H1 (cell line): ENCODE data around the gene SLC44A1. TPM values are rescaled to one million over a fixed set of nuclear protein-coding genes. Genes with fewer than 3 reads are reported as not detected.

Experiments
- CTCF ChIA-PET: fragments of 300-600 bp; sonication (Branson Sonifier 250); formaldehyde crosslinking; loops from one replicate; lab custom pipeline; 2021; ENCODE audit not compliant: partially characterized antibody; lab: Charles Lee
- POLR2A ChIA-PET: fragments of 300-600 bp; sonication (Branson Sonifier 250); formaldehyde crosslinking; loops from one replicate; lab custom pipeline; 2021; ENCODE audit warnings: inconsistent platforms; ENCODE audit not compliant: partially characterized antibody; lab: Charles Lee
- DNase-seq, 2 experiments: peaks; one replicate each; pipeline versions ENCODE4 v3.0.0 to v3.0.0-alpha.2; 2010 to 2022; ENCODE audit warnings: low spot score in 2 of 2, low read depth in 1 of 2, mixed read lengths in 1 of 2
- FAIRE-seq: peaks from 2 replicates; lab custom pipeline; 2011; peaks lifted over from hg19 to GRCh38; lab: Jason Lieb, UNC
- H2AFZ ChIP-seq: 2 replicates; pipeline ENCODE4 v1.8.1; 2012; ENCODE audit warnings: low read length, inconsistent platforms
- H2AK5ac ChIP-seq: 2 replicates; pipeline ENCODE4 v1.6.1; 2013; ENCODE audit warnings: low read depth, low read length
- H2BK120ac ChIP-seq: replicated peaks from 2 replicates; pipeline ENCODE3; 2013; ENCODE audit warnings: low read depth, low read length, inconsistent platforms
- H2BK12ac ChIP-seq: 2 replicates; pipeline ENCODE4 v1.6.1; 2013; ENCODE audit warnings: low read depth, low read length
- H2BK15ac ChIP-seq: 2 replicates; pipeline ENCODE4 v1.6.1; 2013; ENCODE audit warnings: low read length
- H2BK20ac ChIP-seq: 2 replicates; pipeline ENCODE4 v1.6.1; 2013; ENCODE audit warnings: low read length
- H2BK5ac ChIP-seq: 2 replicates; pipeline ENCODE4 v1.6.1; 2013; ENCODE audit warnings: low read depth, low read length
- H3K14ac ChIP-seq: 2 replicates; pipeline ENCODE4 v1.6.1; 2013; ENCODE audit warnings: inconsistent platforms; ENCODE audit not compliant: insufficient read length
- H3K18ac ChIP-seq: 2 replicates; pipeline ENCODE4 v1.6.1; 2013; ENCODE audit warnings: low read length; ENCODE audit errors: extremely low read depth
- H3K23ac ChIP-seq: 2 replicates; pipeline ENCODE4 v1.6.1; 2013; ENCODE audit warnings: inconsistent platforms; ENCODE audit not compliant: insufficient read length
- H3K23me2 ChIP-seq: 2 replicates; pipeline ENCODE4 v1.6.1; 2013; ENCODE audit warnings: low read depth, low read length
- H3K27ac ChIP-seq: 2 replicates; pipeline ENCODE4 v1.6.1; 2011; ENCODE audit warnings: low read depth, low read length, inconsistent platforms
- H3K27me3 ChIP-seq, 4 experiments: replicated peaks in 1 of 4; 1 replicate in 1 of 4; 2 replicates in 3 of 4; pipeline versions ENCODE4 v1.6.1 to v1.8.1; 2011 to 2013; ENCODE audit warnings: low read length in 3 of 4, mild to moderate bottlenecking in 3 of 4, inconsistent platforms in 2 of 4, mixed read lengths in 2 of 4, moderate library complexity in 1 of 4; ENCODE audit not compliant: control insufficient read depth in 3 of 4, insufficient read depth in 3 of 4; ENCODE audit errors: extremely low read depth in 1 of 4
- H3K36me3 ChIP-seq, 4 experiments: 2 replicates each; pipeline versions ENCODE4 v1.6.1 to v1.8.1; 2011 to 2013; ENCODE audit warnings: mild to moderate bottlenecking in 4 of 4, low read length in 3 of 4, moderate library complexity in 2 of 4, control low read depth in 1 of 4, inconsistent platforms in 1 of 4; ENCODE audit not compliant: insufficient read depth in 4 of 4, control insufficient read depth in 2 of 4
- H3K4ac ChIP-seq: replicated peaks from 2 replicates; pipeline ENCODE3; 2013; ENCODE audit warnings: low read length, low read depth, mixed read lengths, inconsistent platforms; ENCODE audit not compliant: insufficient read length
- H3K4me1 ChIP-seq, 4 experiments: replicated peaks in 1 of 4; 1 replicate in 1 of 4; 2 replicates in 3 of 4; pipeline versions ENCODE4 v1.6.1 to v1.8.1; 2011 to 2013; ENCODE audit warnings: low read length in 3 of 4, inconsistent platforms in 2 of 4, mixed read lengths in 1 of 4; ENCODE audit not compliant: insufficient read depth in 4 of 4, control insufficient read depth in 3 of 4
- H3K4me2 ChIP-seq, 2 experiments: 2 replicates each; pipeline versions ENCODE4 v1.6.1 to v1.8.1; 2011 to 2013; ENCODE audit warnings: low read depth in 2 of 2, low read length in 2 of 2, control low read depth in 1 of 2, inconsistent platforms in 1 of 2, mild to moderate bottlenecking in 1 of 2; ENCODE audit not compliant: insufficient read depth in 1 of 2
- H3K4me3 ChIP-seq, 4 experiments: fragments of 200-600, 300-600 bp in 1 of 4; sonication (generic), shearing (Covaris generic), sonication (Bioruptor Twin) in 1 of 4; 2 replicates each; pipeline versions ENCODE4 v1.5.1 to v1.8.1; 2011 to 2016; ENCODE audit warnings: low read length in 4 of 4, low read depth in 3 of 4, control low read depth in 2 of 4, inconsistent platforms in 2 of 4, mild to moderate bottlenecking in 2 of 4, mixed read lengths in 1 of 4, moderate library complexity in 1 of 4; ENCODE audit not compliant: insufficient read depth in 2 of 4; ENCODE audit errors: extremely low read depth in 1 of 4
- H3K56ac ChIP-seq: replicated peaks from 2 replicates; pipeline ENCODE3; 2013; ENCODE audit warnings: low read depth, mild to moderate bottlenecking, mixed read lengths, low read length, inconsistent platforms; ENCODE audit not compliant: insufficient read length
- H3K79me1 ChIP-seq: 2 replicates; pipeline ENCODE4 v1.6.1; 2013; ENCODE audit warnings: low read depth, low read length, control low read depth
- H3K79me2 ChIP-seq, 2 experiments: 2 replicates each; pipeline versions ENCODE4 v1.6.1 to v1.8.1; 2012 to 2013; ENCODE audit warnings: low read length in 2 of 2, mild to moderate bottlenecking in 2 of 2, inconsistent platforms in 1 of 2; ENCODE audit not compliant: insufficient read depth in 2 of 2, control insufficient read depth in 1 of 2
- H3K9ac ChIP-seq, 4 experiments: replicated peaks in 1 of 4; 1 replicate in 1 of 4; 2 replicates in 3 of 4; pipeline versions ENCODE4 v1.6.1 to v1.8.1; 2011 to 2013; ENCODE audit warnings: low read depth in 3 of 4, low read length in 3 of 4, control low read depth in 2 of 4, mild to moderate bottlenecking in 2 of 4, moderate library complexity in 2 of 4, inconsistent platforms in 1 of 4; ENCODE audit errors: extremely low read depth in 1 of 4
- H3K9me3 ChIP-seq, 2 experiments: 2 replicates each; pipeline versions ENCODE4 v1.6.1 to v1.8.1; 2012 to 2013; ENCODE audit warnings: mild to moderate bottlenecking in 2 of 2, moderate library complexity in 2 of 2, control low read depth in 1 of 2, inconsistent platforms in 1 of 2, low read depth in 1 of 2, low read length in 1 of 2, mixed read lengths in 1 of 2; ENCODE audit not compliant: insufficient read depth in 2 of 2
- H4K20me1 ChIP-seq, 2 experiments: replicated peaks in 1 of 2; 2 replicates each; pipeline versions ENCODE3 to v1.8.1; 2011 to 2013; ENCODE audit warnings: inconsistent platforms in 2 of 2, low read length in 2 of 2, mild to moderate bottlenecking in 1 of 2; ENCODE audit not compliant: insufficient read depth in 2 of 2, control insufficient read depth in 1 of 2
- H4K5ac ChIP-seq: 2 replicates; pipeline ENCODE4 v1.6.1; 2013; ENCODE audit warnings: low read length, low read depth, mixed read lengths, inconsistent platforms; ENCODE audit not compliant: insufficient read length
- H4K8ac ChIP-seq: 2 replicates; pipeline ENCODE4 v1.8.0; 2013; ENCODE audit warnings: mild to moderate bottlenecking, moderate library complexity, low read length, inconsistent platforms; ENCODE audit not compliant: insufficient read depth; ENCODE audit errors: extremely low read depth
- H4K91ac ChIP-seq: replicated peaks from 2 replicates; pipeline ENCODE3; 2013; ENCODE audit warnings: low read length, mixed read lengths, inconsistent platforms; ENCODE audit not compliant: insufficient read length
- ASH2L ChIP-seq: fragments of 200-600, 300-600 bp; sonication (generic); IDR thresholded peaks from one replicate; pipeline ENCODE4 v1.7.1; 2017; ENCODE audit warnings: low read length
- ATF3 ChIP-seq: IDR thresholded peaks from 2 replicates; pipeline ENCODE4 v1.6.1; 2011; ENCODE audit warnings: low read depth, mild to moderate bottlenecking, low read length; ENCODE audit not compliant: insufficient read depth
- EGR1 ChIP-seq: IDR thresholded peaks from 2 replicates; pipeline ENCODE4 v1.6.1; 2011; ENCODE audit warnings: low read depth, low read length, borderline replicate concordance
- GTF2F1 ChIP-seq: IDR thresholded peaks from 2 replicates; pipeline ENCODE4 v1.6.1; 2012; ENCODE audit warnings: low read depth, low read length, improper control_type of control experiment, borderline replicate concordance
- HDAC6 ChIP-seq: IDR thresholded peaks from one replicate; pipeline ENCODE4 v1.7.1; 2012; ENCODE audit warnings: low read depth, mild to moderate bottlenecking, inconsistent platforms, low read length, moderate library complexity
- SIX5 ChIP-seq: IDR thresholded peaks from 2 replicates; pipeline ENCODE4 v1.6.1; 2011; ENCODE audit warnings: mild to moderate bottlenecking, low read depth, low read length
- SRF ChIP-seq: IDR thresholded peaks from 2 replicates; pipeline ENCODE4 v1.6.1; 2011; ENCODE audit warnings: mild to moderate bottlenecking, low read depth, low read length, moderate library complexity
- SUZ12 ChIP-seq: fragments of 200-600 bp; sonication (generic); IDR thresholded peaks from 2 replicates; pipeline ENCODE4 v1.6.1; 2012; ENCODE audit warnings: mild to moderate bottlenecking, inconsistent platforms, low read length, moderate library complexity, mixed read lengths
- WGBS, 2 experiments: shearing (Covaris generic) in 1 of 2; methylation state at CpG; one replicate each; pipeline versions ENCODE4 v1.1.6 to v1.1.7; 2013 to 2015; ENCODE audit warnings: low lambda C conversion rate in 2 of 2, mixed read lengths in 2 of 2, inconsistent platforms in 1 of 2, low coverage in 1 of 2, missing lambda C conversion rate in 1 of 2; ENCODE audit not compliant: insufficient replicate concordance in 2 of 2, insufficient coverage in 1 of 2, insufficient read length in 1 of 2; ENCODE audit errors: extremely low coverage in 1 of 2, missing lambda C conversion rate in 1 of 2; 5-methylcytosine and 5-hydroxymethylcytosine counted together
- polyA plus RNA-seq, 7 experiments: library from polyadenylated mRNA; depleted of rRNA in 3 of 7; stranded (reverse) in 5 of 7; unstranded in 2 of 7; fragments of >200 nt in 5 of 7; fragments of 200-250 nt in 2 of 7; gene quantifications; 1 replicate in 5 of 7; 2 replicates in 1 of 7; 4 replicates in 1 of 7; pipeline versions ENCODE4 v1.2.1 to v1.2.3, GENCODE V29; 2011 to 2013; ENCODE audit warnings: missing spikeins in 2 of 7, mixed read lengths in 2 of 7
- total RNA-seq: library from RNA; stranded (reverse); fragmentation: NEBNext Ultra II Directional; extraction: Animal tissue kit (Norgen Biotek cat#: 25700); gene quantifications from 2 replicates; pipeline ENCODE4 v1.2.1, GENCODE V29; 2021

SLC44A1 gene
- total and polyA plus RNA-seq, 2 of the 8 experiments (the other 6 are each of a cell fraction or from before 2014, with no cell fraction given), result 30.5 to 71.2 TPM

GRCh38 chr9:105270711-105271110 lies 26.3 kb downstream of the SLC44A1 start:
- Histone ChIP-seq H2BK15ac (no peak overlapping the region), H3K23ac (no peak overlapping the region), H4K91ac (no peak overlapping the region), H2BK5ac (no peak overlapping the region), H3K4me1 (peaks cover 0 to 13% (median 3%) of the 10 kb centered on the region in 4 experiments; a peak in 3 of 7 replicates), H3K4ac (no peak overlapping the region), H3K79me2 (peaks cover 7 to 92% of the 10 kb centered on the region in 2 experiments; a peak in 3 of 4 replicates), H3K36me3 (no peaks in the 10 kb centered on the region), H4K20me1 (no peaks in the 10 kb centered on the region), H3K9me3 (no peaks in the 10 kb centered on the region), H3K23me2 (no peaks in the 10 kb centered on the region), H3K27ac (no peak overlapping the region), H2BK120ac (no peak overlapping the region), H2BK12ac (no peak overlapping the region), H3K4me3 (no peak overlapping the region), H3K18ac (no peak overlapping the region), H4K5ac (no peak overlapping the region), H2AFZ (no peak overlapping the region), H4K8ac (no peak overlapping the region), H3K4me2 (no peak overlapping the region), H2AK5ac (no peak overlapping the region), H3K56ac (no peak overlapping the region), H3K14ac (no peak overlapping the region), H2BK20ac (no peak overlapping the region), H3K27me3 (no peaks in the 10 kb centered on the region), H3K79me1 (peaks cover 7% of the 10 kb centered on the region; the same call in 1 of the 2 replicates), H3K9ac (no peak overlapping the region)
- whole genome bisulfite sequencing, 2 experiments, result 83% methylated on average over 4 of the region's 4 CpGs; no CpG with 5 or more reads in 1 of the 2 experiments
- POLR2A ChIA-PET, result interaction anchor here (0.9 to 3.0 kb wide), 2 partner anchors 26 to 89 kb away, joined by 3 to 8 read pairs; partner anchors contain the start of gene SLC44A1
- TF ChIP-seq ASH2L (no peak), ATF3 (no peak), SRF (no peak), GTF2F1 (no peak), SUZ12 (no peak), SIX5 (no peak), EGR1 (no peak), HDAC6 (no peak)
- FAIRE-seq (peak; percentile 32), DNase-seq (no peak)
- CTCF ChIA-PET, result no interaction called here
